A549 (cell line): Measurements from ENCODE around the gene SMLR1. TPM values are rescaled to one million over a fixed set of nuclear protein-coding genes. Genes with fewer than 3 reads are reported as not detected.
"Not testable (repeated sequence)": the region's sequence is repeated elsewhere in the genome, so short reads cannot be mapped to it uniquely, and the experiment has no call there.

Source experiments
- ATAC-seq, 2 experiments: fragments of 200-7000 bp in 1 of 2; fragments of >200 bp in 1 of 2; cut with Nextera tagmentation in 1 of 2; cut with Tn5 transposase in 1 of 2; 3 replicates each; pipeline versions ENCODE4 v1.8.0 to v1.9.1; 2018 to 2020; ENCODE audit warnings: mild to moderate bottlenecking in 1 of 2, moderate library complexity in 1 of 2
- CTCF ChIA-PET: fragments of 300-600 bp; sonication (Branson Sonifier 250); formaldehyde crosslinking; extraction: SDS; loops from one replicate; lab custom pipeline; 2021; ENCODE audit warnings: antibody characterized with exemption, inconsistent platforms; lab: Yijun Ruan, JAX
- POLR2A ChIA-PET: fragments of 350-600 bp; formaldehyde crosslinking; extraction: SDS; loops from one replicate; lab custom pipeline; 2021; ENCODE audit warnings: antibody characterized with exemption, inconsistent platforms; lab: Yijun Ruan, JAX
- DNase-seq, 2 experiments: peaks; one replicate each; pipeline versions ENCODE4 v3.0.0 to v3.0.0-alpha.2; 2011 to 2016; ENCODE audit warnings: low read depth in 1 of 2, low spot score in 1 of 2
- FAIRE-seq: peaks from 2 replicates; lab custom pipeline; 2011; peaks lifted over from hg19 to GRCh38; lab: Jason Lieb, UNC
- H3K27ac ChIP-seq, 2 experiments: fragments of >200 bp; sonication (Bioruptor Twin); formaldehyde crosslinking; 3 replicates each; pipeline ENCODE4 v1.5.1; 2016 to 2017
- H3K4me1 ChIP-seq: fragments of >200 bp; sonication (Bioruptor Twin); formaldehyde crosslinking; 3 replicates; pipeline ENCODE4 v1.6.1; 2016
- H3K4me2 ChIP-seq: fragments of >200 bp; sonication (Bioruptor Twin); formaldehyde crosslinking; 3 replicates; pipeline ENCODE4 v1.6.1; 2016
- H3K4me3 ChIP-seq: fragments of >200 bp; sonication (Bioruptor Twin); formaldehyde crosslinking; 3 replicates; pipeline ENCODE4 v1.5.1; 2016
- H3K9me3 ChIP-seq: fragments of >200 bp; sonication (Bioruptor Twin); formaldehyde crosslinking; 3 replicates; pipeline ENCODE4 v1.6.1; 2016
- BHLHE40 ChIP-seq: IDR thresholded peaks from 2 replicates; pipeline ENCODE4 v1.6.1; 2012; ENCODE audit warnings: low read depth, low read length, inconsistent platforms
- CBX8 ChIP-seq: fragments of 200-600 bp; sonication (generic); IDR thresholded peaks from 2 replicates; pipeline ENCODE4 v1.6.1; 2016
- CEBPB ChIP-seq, 2 experiments: fragments of >200 bp in 1 of 2; sonication (Bioruptor Twin) in 1 of 2; formaldehyde crosslinking in 1 of 2; IDR thresholded peaks; 2 replicates each; pipeline ENCODE4 v1.6.1; 2012 to 2016
- CHD2 ChIP-seq: fragments of 150-350 bp; IDR thresholded peaks from 2 replicates; pipeline ENCODE4 v1.6.1; 2014; ENCODE audit warnings: low read length; ENCODE audit not compliant: partially characterized antibody
- CTCF ChIP-seq: fragments of >200 bp; sonication (Bioruptor Twin); formaldehyde crosslinking; IDR thresholded peaks from 3 replicates; pipeline ENCODE4 v1.5.1; 2016
- EHF ChIP-seq: fragments of 250-450 bp; sonication (Bioruptor Pico); IDR thresholded peaks from 2 replicates; pipeline ENCODE4 v1.5.0; 2020; ENCODE audit warnings: mild to moderate bottlenecking
- ESRRA ChIP-seq: fragments of 150-350 bp; IDR thresholded peaks from 2 replicates; pipeline ENCODE4 v1.6.1; 2014; ENCODE audit warnings: mild to moderate bottlenecking, low read length, borderline replicate concordance
- FOSB ChIP-seq: fragments of 250-450 bp; sonication (Bioruptor Pico); IDR thresholded peaks from 2 replicates; pipeline ENCODE4 v1.5.0; 2020; ENCODE audit warnings: mild to moderate bottlenecking, moderate library complexity
- FOXS1 ChIP-seq: fragments of 250-450 bp; sonication (Bioruptor Pico); IDR thresholded peaks from 2 replicates; pipeline ENCODE4 v1.5.0; 2020; ENCODE audit warnings: mild to moderate bottlenecking, moderate library complexity
- HOXA7 ChIP-seq: fragments of 250-450 bp; sonication (Bioruptor Pico); IDR thresholded peaks from 2 replicates; pipeline ENCODE4 v1.5.0; 2020; ENCODE audit warnings: mild to moderate bottlenecking, moderate library complexity
- HOXB13 ChIP-seq: fragments of 250-450 bp; sonication (Bioruptor Pico); IDR thresholded peaks from 2 replicates; pipeline ENCODE4 v1.5.0; 2020; ENCODE audit warnings: low read depth, mild to moderate bottlenecking, moderate library complexity
- JUN ChIP-seq, 2 experiments: fragments of >200 bp; sonication (Bioruptor Twin); formaldehyde crosslinking; IDR thresholded peaks; 2 replicates in 1 of 2; 3 replicates in 1 of 2; pipeline ENCODE4 v1.6.1; 2016 to 2017
- JUNB ChIP-seq: fragments of >200 bp; sonication (Bioruptor Twin); formaldehyde crosslinking; IDR thresholded peaks from 2 replicates; pipeline ENCODE4 v1.6.1; 2016
- KDM1A ChIP-seq: fragments of 200-600 bp; sonication (generic); IDR thresholded peaks from 2 replicates; pipeline ENCODE4 v1.6.1; 2016; ENCODE audit warnings: low read depth, mild to moderate bottlenecking
- PHF8 ChIP-seq: fragments of 200-600 bp; sonication (generic); IDR thresholded peaks from 2 replicates; pipeline ENCODE4 v1.6.1; 2016; ENCODE audit warnings: low read depth, mild to moderate bottlenecking, antibody characterized with exemption, moderate library complexity, borderline replicate concordance
- POLR2A ChIP-seq: IDR thresholded peaks from 2 replicates; pipeline ENCODE4 v1.6.1; 2012; ENCODE audit warnings: mild to moderate bottlenecking, low read length
- POLR2AphosphoS2 ChIP-seq: conservative IDR thresholded peaks from 2 replicates; pipeline ENCODE4 v1.6.1; 2012; ENCODE audit warnings: low read length, improper control_type of control experiment, inconsistent platforms
- RFX5 ChIP-seq: fragments of 450-650 bp; IDR thresholded peaks from 2 replicates; pipeline ENCODE4 v1.7.1; 2014; ENCODE audit warnings: antibody characterized with exemption, mild to moderate bottlenecking, moderate library complexity
- SREBF2 ChIP-seq: fragments of 450-650 bp; IDR thresholded peaks from 2 replicates; pipeline ENCODE4 v1.6.1; 2014; ENCODE audit warnings: mild to moderate bottlenecking, moderate library complexity
- TFCP2L1 ChIP-seq: fragments of 250-450 bp; sonication (Bioruptor Pico); IDR thresholded peaks from 2 replicates; pipeline ENCODE4 v1.5.0; 2021; ENCODE audit warnings: mild to moderate bottlenecking
- ZFP36 ChIP-seq: fragments of 450-650 bp; IDR thresholded peaks from 2 replicates; pipeline ENCODE4 v1.6.1; 2014; ENCODE audit warnings: borderline replicate concordance; ENCODE audit not compliant: partially characterized antibody
- ZSCAN20 ChIP-seq: fragments of 250-450 bp; sonication (Bioruptor Pico); IDR thresholded peaks from 2 replicates; pipeline ENCODE4 v1.8.0; 2022; ENCODE audit warnings: mild to moderate bottlenecking, moderate library complexity
- WGBS: methylation state at CpG from one replicate; pipeline ENCODE4 v1.1.6; 2017; ENCODE audit errors: missing lambda C conversion rate; 5-methylcytosine and 5-hydroxymethylcytosine counted together
- polyA plus RNA-seq, 4 experiments: library from polyadenylated mRNA; depleted of rRNA in 3 of 4; stranded (reverse); fragments of >200 nt; fragmentation: RNase III in 1 of 4; extraction: RNeasy Plus Mini Kit Qiagen cat#74134 plus additional on column Dnase treatment in 1 of 4; gene quantifications; 2 replicates in 3 of 4; 3 replicates in 1 of 4; pipeline ENCODE4 v1.2.3, GENCODE V29; 2011 to 2017
- TF ChIP-seq, protein P1 (sequence below): fragments of 200-600 bp; sonication (generic); IDR thresholded peaks from 2 replicates; pipeline ENCODE4 v1.6.1; 2016; ENCODE audit warnings: antibody characterized with exemption, mild to moderate bottlenecking, moderate library complexity
- TF ChIP-seq, protein P2 (sequence below): IDR thresholded peaks from 2 replicates; pipeline ENCODE4 v1.6.1; 2012; ENCODE audit warnings: low read depth, borderline replicate concordance

The SMLR1 gene
- polyA plus RNA-seq, 2 of the 4 experiments (the other 2 are of a cell fraction): 0.03 to 0.05 TPM

- H3K4me3 ChIP-seq: no peak overlapping the region
- DNase-seq (no peak), FAIRE-seq (no peak), ATAC-seq (no peak)
- 0 out of 3 replicates have a peak, but pooled peaks cover 3% of the 10 kb centered on the region for H3K9me3 ChIP-seq
- CTCF ChIA-PET: no interaction called here
- POLR2A ChIA-PET: no interaction called here
- no peak overlapping the region for H3K4me2 ChIP-seq
- 73% methylated on average over 2 of the region's 2 CpGs for WGBS
- no peaks in the 10 kb centered on the region for H3K4me1 ChIP-seq
- TF ChIP-seq CBX8 (no peak), SREBF2 (no peak), BHLHE40 (no peak), HOXA7 (CRISPR knock-in tag) (no peak), POLR2A (no peak), ESRRA (no peak)
- TF ChIP-seq, protein P1, sequence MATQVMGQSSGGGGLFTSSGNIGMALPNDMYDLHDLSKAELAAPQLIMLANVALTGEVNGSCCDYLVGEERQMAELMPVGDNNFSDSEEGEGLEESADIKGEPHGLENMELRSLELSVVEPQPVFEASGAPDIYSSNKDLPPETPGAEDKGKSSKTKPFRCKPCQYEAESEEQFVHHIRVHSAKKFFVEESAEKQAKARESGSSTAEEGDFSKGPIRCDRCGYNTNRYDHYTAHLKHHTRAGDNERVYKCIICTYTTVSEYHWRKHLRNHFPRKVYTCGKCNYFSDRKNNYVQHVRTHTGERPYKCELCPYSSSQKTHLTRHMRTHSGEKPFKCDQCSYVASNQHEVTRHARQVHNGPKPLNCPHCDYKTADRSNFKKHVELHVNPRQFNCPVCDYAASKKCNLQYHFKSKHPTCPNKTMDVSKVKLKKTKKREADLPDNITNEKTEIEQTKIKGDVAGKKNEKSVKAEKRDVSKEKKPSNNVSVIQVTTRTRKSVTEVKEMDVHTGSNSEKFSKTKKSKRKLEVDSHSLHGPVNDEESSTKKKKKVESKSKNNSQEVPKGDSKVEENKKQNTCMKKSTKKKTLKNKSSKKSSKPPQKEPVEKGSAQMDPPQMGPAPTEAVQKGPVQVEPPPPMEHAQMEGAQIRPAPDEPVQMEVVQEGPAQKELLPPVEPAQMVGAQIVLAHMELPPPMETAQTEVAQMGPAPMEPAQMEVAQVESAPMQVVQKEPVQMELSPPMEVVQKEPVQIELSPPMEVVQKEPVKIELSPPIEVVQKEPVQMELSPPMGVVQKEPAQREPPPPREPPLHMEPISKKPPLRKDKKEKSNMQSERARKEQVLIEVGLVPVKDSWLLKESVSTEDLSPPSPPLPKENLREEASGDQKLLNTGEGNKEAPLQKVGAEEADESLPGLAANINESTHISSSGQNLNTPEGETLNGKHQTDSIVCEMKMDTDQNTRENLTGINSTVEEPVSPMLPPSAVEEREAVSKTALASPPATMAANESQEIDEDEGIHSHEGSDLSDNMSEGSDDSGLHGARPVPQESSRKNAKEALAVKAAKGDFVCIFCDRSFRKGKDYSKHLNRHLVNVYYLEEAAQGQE: no peak
- no peak overlapping the region for H3K27ac ChIP-seq
Measured at GRCh38 chr6:130797061-130797460, 30.1 kb upstream of the SMLR1 start.

DNA sequence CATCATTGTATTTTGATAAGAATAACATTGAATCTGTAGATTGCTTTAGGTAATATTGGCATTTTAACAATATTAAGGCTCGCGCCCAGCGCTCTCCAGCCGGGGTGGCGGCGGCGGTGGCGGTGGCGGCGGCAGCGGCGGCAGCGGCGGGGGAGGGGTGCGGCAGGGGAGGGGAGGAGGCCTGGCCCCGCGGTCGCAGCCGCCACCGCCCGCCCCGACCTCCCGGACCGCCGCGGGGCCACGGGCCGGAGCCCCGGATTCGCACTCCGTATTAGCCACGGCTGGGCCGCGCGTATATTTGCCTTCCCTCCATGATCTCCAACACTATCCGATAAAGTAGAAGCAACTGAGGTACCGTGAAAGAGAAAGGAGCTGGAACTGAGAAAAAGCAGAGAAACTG lies 25.8 kb upstream of the SMLR1 start:
- POLR2A ChIA-PET, ATAC-seq: not testable (repeated sequence)

GRCh38 chr6:130810307-130811030 lies 16.7 kb upstream of the SMLR1 start:
- Histone ChIP-seq H3K4me2 (no peak overlapping the region), H3K9me3 (no peaks in the 10 kb centered on the region), H3K4me1 (no peaks in the 10 kb centered on the region), H3K27ac (no peak overlapping the region), H3K4me3 (no peak overlapping the region)
- no peak for FAIRE-seq
- 65% methylated on average over 9 of the region's 9 CpGs for WGBS
- TF ChIP-seq, protein P2, sequence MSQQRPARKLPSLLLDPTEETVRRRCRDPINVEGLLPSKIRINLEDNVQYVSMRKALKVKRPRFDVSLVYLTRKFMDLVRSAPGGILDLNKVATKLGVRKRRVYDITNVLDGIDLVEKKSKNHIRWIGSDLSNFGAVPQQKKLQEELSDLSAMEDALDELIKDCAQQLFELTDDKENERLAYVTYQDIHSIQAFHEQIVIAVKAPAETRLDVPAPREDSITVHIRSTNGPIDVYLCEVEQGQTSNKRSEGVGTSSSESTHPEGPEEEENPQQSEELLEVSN: no peak
- TF ChIP-seq PHF8: no peak
- TF ChIP-seq POLR2AphosphoS2: no peak
- TF ChIP-seq JUN (IDR thresholded peaks at IDR 0.05): no peak
- ATAC-seq: no peak
- CTCF ChIA-PET: no interaction called here
- POLR2A ChIA-PET: no interaction called here
- no peak for DNase-seq

More for the DNA sequence above, 25.8 kb upstream of the SMLR1 start:
- H3K4me2 ChIP-seq, H3K4me1 ChIP-seq, FAIRE-seq, CTCF ChIA-PET, H3K4me3 ChIP-seq, H3K27ac ChIP-seq, DNase-seq, H3K9me3 ChIP-seq: not testable (repeated sequence)
- WGBS: 92% methylated on average over 10 of the region's 37 CpGs

DNA sequence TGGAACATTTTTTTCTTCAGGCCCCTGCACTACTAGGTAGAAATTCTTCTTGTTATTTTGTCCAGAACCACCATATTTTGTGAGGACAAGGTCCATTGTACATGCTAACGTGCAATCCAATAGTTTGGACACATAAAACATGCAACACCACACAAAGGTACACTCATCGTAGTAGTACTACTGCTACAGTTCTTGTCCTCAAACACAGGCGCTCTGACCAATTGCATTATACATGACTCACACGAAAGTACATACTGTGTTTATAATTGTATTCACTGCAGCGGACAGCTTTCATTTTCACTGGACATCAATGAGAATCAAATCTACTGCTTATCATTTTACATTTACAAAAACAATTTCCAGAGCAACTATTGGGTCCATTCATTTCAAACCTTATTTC lies 15.3 kb upstream of the SMLR1 start:
- 55% methylated on average over 5 of the region's 5 CpGs for WGBS
- CTCF ChIA-PET: no interaction called here
- no peak for TF ChIP-seq RFX5
- TF ChIP-seq HOXB13 (CRISPR knock-in tag): no peak
- TF ChIP-seq ZFP36: no peak
- TF ChIP-seq PHF8: no peak
- TF ChIP-seq ZSCAN20: no peak
- no peak for TF ChIP-seq CHD2
- no peak for TF ChIP-seq TFCP2L1 (CRISPR knock-in tag)
- TF ChIP-seq CEBPB (IDR thresholded peaks at IDR 0.05): no peak
- no peak for TF ChIP-seq JUNB
- TF ChIP-seq HOXA7 (CRISPR knock-in tag): no peak
- no peak for TF ChIP-seq CTCF
- TF ChIP-seq EHF (CRISPR knock-in tag): no peak
- no peak for TF ChIP-seq FOSB (CRISPR knock-in tag)
- TF ChIP-seq KDM1A: no peak
- TF ChIP-seq FOXS1 (CRISPR knock-in tag): no peak
- TF ChIP-seq, all 56 proteins: peak for 0
- H3K4me3 ChIP-seq: no peak overlapping the region
- DNase-seq (no peak), FAIRE-seq (no peak), ATAC-seq (no peak)
- POLR2A ChIA-PET: no interaction called here
- no peaks in the 10 kb centered on the region for H3K9me3 ChIP-seq
- H3K27ac ChIP-seq: no peak overlapping the region
- H3K4me2 ChIP-seq: no peak overlapping the region
- no peaks in the 10 kb centered on the region for H3K4me1 ChIP-seq
